HG03196 (cell line): ENCODE data around the gene ARMH3.
A peak's percentile ranks its signal among the peaks of the same experiment; 100 is the strongest.
"Not testable (repeated sequence)": the region's sequence is repeated elsewhere in the genome, so short reads cannot be mapped to it uniquely, and the experiment has no call there.

Experiments
- ATAC-seq: cut with Tn5 transposase; IDR thresholded peaks from one replicate; pipeline ENCODE4 v1.9.1; 2021; ENCODE audit not compliant: unreplicated experiment

The ARMH3 gene

GRCh38 chr10:102054881-102055646, 909 bp downstream of the ARMH3 start:
- not testable (repeated sequence) for ATAC-seq

DNA sequence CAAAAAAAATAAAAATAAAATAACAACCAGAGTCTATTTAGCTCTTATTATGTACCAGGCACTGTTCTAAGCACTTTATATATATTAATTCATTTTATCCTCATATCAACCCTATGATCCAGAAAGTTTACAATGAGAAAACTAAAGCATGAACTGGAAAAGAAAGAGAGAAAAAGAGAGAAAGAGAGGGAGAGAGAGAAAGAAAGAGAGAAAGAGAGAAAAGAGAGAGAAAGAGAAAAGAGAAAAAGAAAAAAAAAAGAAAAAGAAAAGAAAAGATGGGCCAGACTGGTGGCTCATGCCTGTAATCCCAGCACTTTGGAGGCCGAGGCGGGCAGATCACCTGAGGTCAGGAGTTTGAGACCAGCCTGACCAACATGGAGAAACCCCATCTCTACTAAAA, 9.9 kb downstream of the ARMH3 start:
- ATAC-seq, result no peak

DNA sequence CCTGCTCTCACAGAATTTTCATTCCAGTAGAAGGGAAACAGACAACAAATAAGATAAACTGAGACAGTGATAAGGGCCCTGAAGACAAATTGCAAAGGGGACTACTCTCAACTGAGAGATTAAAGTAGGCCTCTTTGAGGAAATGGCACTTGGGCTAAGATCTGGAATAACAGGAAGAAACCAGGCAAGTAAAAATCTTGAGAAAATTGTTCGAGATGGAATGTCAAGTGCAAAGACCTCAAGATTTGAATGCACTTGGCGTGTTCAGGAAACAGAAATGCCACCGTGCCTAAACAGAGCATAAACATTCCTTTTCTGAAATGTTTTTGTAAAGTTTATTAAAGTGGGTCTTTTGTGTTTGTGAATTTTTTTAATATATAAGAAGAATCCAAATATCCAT, 10.7 kb downstream of the ARMH3 start:
- ATAC-seq, result no peak

- ATAC-seq, result no peak
Observed at GRCh38 chr10:102040305-102041050, 15.5 kb downstream of the ARMH3 start.

DNA sequence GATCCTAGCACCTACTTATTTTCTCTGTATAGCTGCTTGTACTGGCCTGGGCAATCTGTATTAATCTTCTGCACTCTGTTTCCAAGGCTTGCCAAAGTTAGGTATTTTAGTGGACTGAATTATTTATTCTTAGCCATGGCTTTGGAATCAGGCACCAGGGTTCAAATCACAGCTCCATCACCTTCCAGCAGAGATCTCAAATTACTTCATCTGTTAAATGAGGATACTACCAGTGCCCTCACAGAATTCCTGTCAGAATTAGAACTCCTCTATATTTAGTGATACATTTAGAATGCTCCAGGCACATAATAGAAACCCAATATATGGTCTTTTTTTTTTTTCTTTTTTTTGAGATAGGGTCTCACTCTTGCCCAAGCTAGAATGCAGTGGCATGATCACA, 17.6 kb downstream of the ARMH3 start:
- no peak for ATAC-seq

- ATAC-seq, result not testable (repeated sequence)
Observed at GRCh38 chr10:102035807-102036206, 20.2 kb downstream of the ARMH3 start.

DNA sequence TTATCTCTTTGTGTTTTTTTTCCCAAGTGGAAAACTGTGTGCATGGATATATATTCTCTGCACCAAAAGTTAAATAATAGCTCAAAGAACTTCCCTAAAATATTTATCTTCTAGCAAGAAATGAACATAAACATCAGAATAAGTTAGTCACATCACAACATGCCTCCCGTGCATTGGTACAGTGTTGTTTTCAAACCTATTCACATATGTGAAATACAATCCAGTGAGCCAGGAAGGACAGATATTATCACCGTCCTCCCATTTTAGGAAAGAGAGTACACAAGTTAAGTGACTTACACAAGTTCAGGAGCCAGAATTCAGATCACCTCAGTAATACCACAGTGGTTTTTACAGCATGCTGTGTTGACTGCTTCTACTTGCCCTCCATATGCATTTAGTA, 22.2 kb downstream of the ARMH3 start:
- ATAC-seq, result no peak

GRCh38 chr10:102027261-102027660, 28.7 kb downstream of the ARMH3 start:
- no peak for ATAC-seq

DNA sequence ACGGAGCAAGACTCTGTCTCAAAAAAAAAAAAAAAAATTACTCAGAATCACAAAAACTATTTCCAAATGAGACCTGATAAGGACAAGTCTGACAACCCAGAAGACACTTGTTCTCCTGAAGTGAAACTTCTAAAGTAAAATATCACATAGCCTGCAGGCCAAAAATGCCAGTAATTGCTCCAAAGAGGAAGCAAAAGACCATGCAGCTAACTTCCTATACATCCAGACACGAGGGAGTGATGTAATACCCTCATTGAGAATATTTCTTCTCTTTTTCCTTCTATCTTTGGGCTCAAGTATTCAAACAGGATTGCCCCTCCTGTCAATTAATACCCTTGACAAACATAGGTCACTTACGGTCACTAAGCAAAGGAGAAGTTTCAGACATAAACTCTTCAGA, 31.2 kb downstream of the ARMH3 start:
- no peak for ATAC-seq

- ATAC-seq, result no peak
Observed at GRCh38 chr10:102020938-102021337, 35.0 kb downstream of the ARMH3 start.

GRCh38 chr10:102017295-102017694, 38.7 kb downstream of the ARMH3 start:
- ATAC-seq, result no peak

DNA sequence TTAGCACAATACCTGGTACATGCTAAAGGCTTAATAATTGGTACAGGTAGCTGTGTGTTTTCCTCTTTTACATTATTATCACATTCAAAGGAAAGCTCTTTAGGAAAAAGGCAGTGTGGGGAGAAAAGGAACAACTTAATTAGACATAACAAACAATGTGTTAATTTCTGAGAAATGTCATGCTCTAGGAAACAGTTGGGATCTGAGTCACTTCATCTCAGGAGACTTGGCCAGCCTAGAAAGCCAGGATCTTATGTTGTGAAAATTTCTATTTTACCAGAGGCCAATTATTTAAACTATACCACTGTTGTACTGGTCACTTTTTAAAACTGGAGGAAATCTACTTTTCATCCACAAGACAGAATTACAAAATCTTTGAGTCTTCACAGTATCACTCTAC, 39.6 kb downstream of the ARMH3 start:
- no peak for ATAC-seq

- no peak for ATAC-seq
Observed at GRCh38 chr10:102010961-102011360, 45.0 kb downstream of the ARMH3 start.

DNA sequence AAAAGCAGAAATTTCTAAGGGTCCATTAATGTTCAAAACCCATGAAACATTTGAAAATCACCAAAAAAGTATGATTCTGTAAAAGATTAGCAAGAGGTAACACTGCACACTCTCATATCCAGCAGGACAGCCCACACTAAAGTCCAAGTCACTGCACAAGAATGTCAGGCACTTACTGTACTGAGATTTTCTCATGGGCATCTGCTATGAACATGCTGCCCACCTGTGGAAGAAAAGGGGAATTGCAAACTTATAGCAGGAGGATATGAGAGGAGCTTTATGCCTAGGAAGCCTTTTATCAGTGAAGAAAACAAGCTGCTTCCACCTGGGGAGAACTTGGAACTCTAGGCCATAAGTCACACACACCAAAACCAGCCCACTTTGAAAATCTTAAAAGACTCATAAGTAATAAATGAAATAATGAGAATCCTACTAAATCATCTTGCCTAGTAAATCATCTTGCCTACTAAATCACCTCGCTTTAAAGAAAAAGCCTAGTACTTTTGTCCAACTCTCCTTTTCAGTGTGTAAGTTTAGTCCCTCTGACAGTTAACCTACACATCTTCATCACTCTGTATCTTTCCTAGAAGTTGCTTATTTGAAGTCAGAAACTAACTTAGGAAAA, 46.1 kb downstream of the ARMH3 start:
- ATAC-seq, result no peak

- ATAC-seq, result no peak
Observed at GRCh38 chr10:102007796-102008195, 48.2 kb downstream of the ARMH3 start.

GRCh38 chr10:102007031-102007430, 48.9 kb downstream of the ARMH3 start:
- ATAC-seq, result not testable (repeated sequence)

DNA sequence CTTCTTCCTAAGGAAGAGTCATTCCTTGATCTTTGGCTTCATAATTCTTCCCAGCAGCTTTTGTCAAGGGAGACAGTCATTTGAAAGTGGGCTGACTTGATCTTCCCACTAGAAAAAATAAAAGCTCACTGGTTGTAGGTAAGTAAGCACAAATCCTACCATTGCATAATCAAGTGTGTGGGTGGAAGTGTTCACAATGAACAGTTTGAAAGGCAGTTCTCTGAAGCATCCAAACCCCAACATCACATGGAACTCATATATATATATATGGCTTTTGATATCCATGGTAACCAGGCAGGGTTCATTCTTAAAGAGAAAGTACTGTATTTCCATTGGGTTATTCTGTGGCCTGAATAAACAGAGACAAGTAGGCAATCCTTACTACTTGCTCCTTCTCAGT, 51.6 kb downstream of the ARMH3 start:
- no peak for ATAC-seq

DNA sequence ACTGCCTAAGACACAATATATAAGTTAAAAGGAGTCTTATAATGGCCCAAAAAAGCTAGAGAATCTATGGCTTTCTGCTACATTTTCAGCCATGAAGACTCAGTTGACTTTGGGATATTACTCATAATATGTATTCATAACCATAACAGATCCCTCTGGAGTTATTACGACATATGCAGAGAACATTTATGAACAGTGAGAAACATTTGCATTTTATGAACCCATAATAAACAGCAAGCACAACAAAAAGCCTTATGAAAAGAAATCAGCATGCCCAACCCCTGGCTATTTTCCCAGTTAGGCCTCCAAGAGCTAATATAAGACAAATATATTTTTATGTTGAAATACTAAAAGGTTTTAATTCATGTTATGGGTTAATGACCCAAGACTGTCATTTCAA, 52.4 kb downstream of the ARMH3 start:
- ATAC-seq, result no peak

DNA sequence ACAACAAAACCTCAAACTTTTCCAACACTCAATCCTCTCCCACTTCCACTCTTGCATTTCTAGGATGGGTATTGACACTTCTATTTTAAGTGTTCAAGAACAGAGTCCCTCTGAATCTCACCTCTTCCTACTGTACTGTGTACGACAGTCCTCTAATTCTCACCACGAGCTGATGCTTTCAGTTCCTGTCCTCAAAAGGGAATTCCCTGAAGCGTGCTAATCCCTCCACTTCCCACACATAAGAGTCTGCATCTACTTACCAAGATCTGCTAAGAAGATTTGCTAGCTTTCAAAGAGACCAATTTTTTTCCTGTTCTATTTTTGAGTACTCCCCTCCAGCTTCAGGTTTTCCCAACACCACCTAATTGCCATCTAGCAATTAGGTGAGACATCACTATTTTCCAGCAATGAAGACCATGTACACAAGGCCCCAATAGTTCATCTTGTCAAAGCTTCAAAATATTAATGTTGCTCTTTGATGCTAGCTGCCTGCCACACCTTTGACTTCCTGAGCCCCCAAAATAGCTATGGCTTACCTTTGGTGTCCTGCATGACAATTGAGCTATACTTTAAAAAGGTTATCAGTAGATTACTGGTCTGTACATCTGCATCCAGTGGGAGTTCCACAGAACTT, 54.4 kb downstream of the ARMH3 start:
- peak; percentile 71 for ATAC-seq

DNA sequence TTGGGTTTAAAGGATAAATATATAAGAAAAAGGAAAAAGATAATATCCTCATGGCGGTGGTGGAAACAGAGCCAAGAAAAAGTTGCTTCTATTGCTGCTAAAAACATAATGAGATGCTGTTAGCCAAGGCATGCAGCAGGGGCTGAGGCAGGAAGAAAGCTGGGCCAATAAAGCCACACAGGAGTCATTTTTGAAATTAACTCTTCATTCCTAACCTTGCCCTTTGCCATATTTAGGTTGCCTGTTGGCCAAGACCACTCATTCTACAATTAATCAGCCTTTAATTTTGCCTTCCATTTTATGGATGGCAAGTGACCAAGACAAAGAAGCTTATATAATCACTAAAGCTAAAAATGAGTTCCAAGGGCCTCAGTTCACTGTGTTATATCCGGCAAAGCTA, 58.2 kb downstream of the ARMH3 start:
- no peak for ATAC-seq

- no peak for ATAC-seq
Observed at GRCh38 chr10:101995451-101996063, 60.4 kb downstream of the ARMH3 start.
